SK-N-SH (cell line): Measurements from ENCODE around the gene SUPT3H.

Experiments
- CTCF ChIP-seq: fragments of 200-600 bp; sonication (generic); IDR thresholded peaks from 2 replicates; pipeline ENCODE4 v1.6.1; 2017; ENCODE audit warnings: antibody characterized with exemption, mild to moderate bottlenecking, moderate library complexity
- EP300 ChIP-seq, 2 experiments: IDR thresholded peaks; 2 replicates each; pipeline versions ENCODE4 v1.4.0 to v1.6.1; 2012; ENCODE audit warnings: borderline replicate concordance in 1 of 2, low read depth in 1 of 2, low read length in 1 of 2
- EZH2phosphoT487 ChIP-seq: fragments of 200-600 bp; sonication (generic); IDR thresholded peaks from 2 replicates; pipeline ENCODE4 v1.6.1; 2017; ENCODE audit warnings: low read depth, mixed run types, mild to moderate bottlenecking, antibody characterized with exemption, moderate library complexity, borderline replicate concordance
- NFIC ChIP-seq: IDR thresholded peaks from 2 replicates; pipeline ENCODE4 v1.4.0; 2012; ENCODE audit warnings: borderline replicate concordance
- POLR2AphosphoS5 ChIP-seq: IDR thresholded peaks from 2 replicates; pipeline ENCODE4 v1.6.1; 2012; ENCODE audit warnings: low read depth, low read length
- TF ChIP-seq, protein P1 (sequence below): IDR thresholded peaks from 2 replicates; pipeline ENCODE4 v1.4.0; 2012; ENCODE audit warnings: low read depth, borderline replicate concordance

GRCh38 chr6:45344900-45345299 lies 32.8 kb downstream of the SUPT3H start:
- TF ChIP-seq NFIC (no peak), POLR2AphosphoS5 (no peak), CTCF (no peak), EP300 (IDR thresholded peaks at IDR 0.05; ENCODE audit: borderline replicate concordance in 1 of 2, low read depth in 1 of 2, low read length in 1 of 2) (no peak), EZH2phosphoT487 (no peak)
- TF ChIP-seq, protein P1, sequence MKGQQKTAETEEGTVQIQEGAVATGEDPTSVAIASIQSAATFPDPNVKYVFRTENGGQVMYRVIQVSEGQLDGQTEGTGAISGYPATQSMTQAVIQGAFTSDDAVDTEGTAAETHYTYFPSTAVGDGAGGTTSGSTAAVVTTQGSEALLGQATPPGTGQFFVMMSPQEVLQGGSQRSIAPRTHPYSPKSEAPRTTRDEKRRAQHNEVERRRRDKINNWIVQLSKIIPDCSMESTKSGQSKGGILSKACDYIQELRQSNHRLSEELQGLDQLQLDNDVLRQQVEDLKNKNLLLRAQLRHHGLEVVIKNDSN: no peak
